A673 (cell line): ENCODE measurements around the gene NUP35.

Experiments used
- CTCF ChIP-seq: fragments of 300-800, 200-600 bp; sonication (generic); conservative IDR thresholded peaks from 2 replicates; pipeline ENCODE4 v1.5.1; 2017; ENCODE audit warnings: low read depth, mild to moderate bottlenecking, antibody characterized with exemption, low read length, moderate library complexity, mixed read lengths
- EZH2 ChIP-seq: fragments of 200-600 bp; sonication (generic); IDR thresholded peaks from 2 replicates; pipeline ENCODE4 v1.6.1; 2017; ENCODE audit warnings: borderline replicate concordance, low read depth, mild to moderate bottlenecking, mixed read lengths, antibody characterized with exemption, low read length; ENCODE audit not compliant: poor library complexity, severe bottlenecking

GRCh38 chr2:183078163-183078463 lies 46.1 kb upstream of the NUP35 start:
- TF ChIP-seq CTCF (no peak), EZH2 (no peak)
